ENCODE data around the gene ZNF169.

Gene ZNF169

GRCh38 chr9:94259077-94259862, at the start of gene ZNF169:
Gene ZNF169, plus strand, starts transcription at chr9:94259298. Its CDS starts 19,515 bp downstream, at chr9:94278813.
- peaks cover 6% of the 10 kb centered on the region; the same call in 1 of the 2 replicates for H3K4me1 ChIP-seq (ENCODE audit: low read length)
- H3K27ac ChIP-seq (ENCODE audit: low read length): peak within 1 kb of the TSS; percentile 34

GRCh38 chr9:94210616-94211603, 48.2 kb upstream of the ZNF169 start:
- Histone ChIP-seq H3K4me2 (ENCODE audit: low read length) (no peak overlapping the region), H2AFZ (ENCODE audit: low read depth, low read length) (no peak overlapping the region), H3K4me3 (ENCODE audit: low read length) (no peak overlapping the region), H3K79me2 (ENCODE audit: low read length) (no peaks in the 10 kb centered on the region), H3K9ac (ENCODE audit: low read length) (no peak overlapping the region), H3K27me3 (ENCODE audit: low read depth, low read length) (no peaks in the 10 kb centered on the region), H3K27ac (ENCODE audit: low read length) (no peak overlapping the region), H4K20me1 (ENCODE audit: insufficient read depth, low read length) (no peaks in the 10 kb centered on the region), H3K9me3 (ENCODE audit: insufficient read depth, low read length) (no peaks in the 10 kb centered on the region), H3K4me1 (ENCODE audit: low read length) (0 out of 2 replicates have a peak, but pooled peaks cover 3% of the 10 kb centered on the region), H3K36me3 (replicated peaks; ENCODE audit: low read depth, low read length) (no peaks in the 10 kb centered on the region)
- TF ChIP-seq CTCF (IDR thresholded peaks at IDR 0.05; ENCODE audit: low read depth, low read length) (no peak), EZH2phosphoT487 (IDR thresholded peaks at IDR 0.05; ENCODE audit: low read depth) (no peak)

More at GRCh38 chr9:94259077-94259862, at the start of gene ZNF169:
- TF ChIP-seq EZH2phosphoT487 (IDR thresholded peaks at IDR 0.05; ENCODE audit: low read depth) (no peak), CTCF (IDR thresholded peaks at IDR 0.05; ENCODE audit: low read depth, low read length) (no peak)
- no peaks in the 10 kb centered on the region for H4K20me1 ChIP-seq (ENCODE audit: insufficient read depth, low read length)
- peak within 1 kb of the TSS; percentile 73 for H3K4me2 ChIP-seq (ENCODE audit: low read length)
- H3K4me3 ChIP-seq (ENCODE audit: low read length): peak within 1 kb of the TSS; percentile 98
- H2AFZ ChIP-seq (ENCODE audit: low read depth, low read length): peak within 1 kb of the TSS; percentile 93
- H3K9ac ChIP-seq (ENCODE audit: low read length): peak within 1 kb of the TSS; percentile 94
- H3K36me3 ChIP-seq (replicated peaks; ENCODE audit: low read depth, low read length): peaks cover 20% of the 10 kb centered on the region
- peaks cover 13% of the 10 kb centered on the region for H3K27me3 ChIP-seq (ENCODE audit: low read depth, low read length)
- H3K79me2 ChIP-seq (ENCODE audit: low read length): peaks cover 49% of the 10 kb centered on the region
- H3K9me3 ChIP-seq (ENCODE audit: insufficient read depth, low read length): no peaks in the 10 kb centered on the region

GRCh38 chr9:94212091-94212490, 47.0 kb upstream of the ZNF169 start:
- H3K36me3 ChIP-seq (replicated peaks; ENCODE audit: low read depth, low read length): no peaks in the 10 kb centered on the region
- H3K4me1 ChIP-seq (ENCODE audit: low read length): 0 out of 2 replicates have a peak, but pooled peaks cover 3% of the 10 kb centered on the region
- H3K27me3 ChIP-seq (ENCODE audit: low read depth, low read length): no peaks in the 10 kb centered on the region
- no peaks in the 10 kb centered on the region for H3K9me3 ChIP-seq (ENCODE audit: insufficient read depth, low read length)
- TF ChIP-seq CTCF (IDR thresholded peaks at IDR 0.05; ENCODE audit: low read depth, low read length): no peak
- TF ChIP-seq EZH2phosphoT487 (IDR thresholded peaks at IDR 0.05; ENCODE audit: low read depth): no peak
- H3K4me2 ChIP-seq (ENCODE audit: low read length): no peak overlapping the region
- no peak overlapping the region for H3K4me3 ChIP-seq (ENCODE audit: low read length)
- 0 out of 2 replicates have a peak overlapping the region, but pooled peaks have one; percentile 3 for H2AFZ ChIP-seq (ENCODE audit: low read depth, low read length)
- no peak overlapping the region for H3K27ac ChIP-seq (ENCODE audit: low read length)
- H3K9ac ChIP-seq (ENCODE audit: low read length): no peak overlapping the region
- no peaks in the 10 kb centered on the region for H4K20me1 ChIP-seq (ENCODE audit: insufficient read depth, low read length)
- H3K79me2 ChIP-seq (ENCODE audit: low read length): no peaks in the 10 kb centered on the region
